Brain microvascular endothelial cell (primary cell): ENCODE measurements around the gene FAM163B.
A peak's percentile ranks its signal among the peaks of the same experiment; 100 is the strongest.

Source experiments
- DNase-seq: peaks from one replicate; pipeline ENCODE4 v3.0.0-alpha.2; 2020
- H3K27ac ChIP-seq: fragments of 250-450 bp; sonication (Bioruptor Pico); 2 replicates; pipeline ENCODE4 v1.5.1; 2020; ENCODE audit warnings: mild to moderate bottlenecking, moderate library complexity
- H3K27me3 ChIP-seq: fragments of 250-450 bp; sonication (Bioruptor Pico); replicated peaks from 2 replicates; pipeline ENCODE4 v1.5.1; 2020; ENCODE audit warnings: mild to moderate bottlenecking
- H3K36me3 ChIP-seq: fragments of 250-450 bp; sonication (Bioruptor Pico); replicated peaks from 2 replicates; pipeline ENCODE4 v1.5.1; 2020; ENCODE audit warnings: mild to moderate bottlenecking
- H3K4me3 ChIP-seq: 2 replicates; pipeline ENCODE4 v1.5.1; 2011; ENCODE audit warnings: low read depth, mild to moderate bottlenecking, control low read depth, low read length, moderate library complexity
- CTCF ChIP-seq: IDR thresholded peaks from 2 replicates; pipeline ENCODE4 v1.5.1; 2011; ENCODE audit warnings: low read depth, mild to moderate bottlenecking, moderate library complexity, low read length, control low read depth, inconsistent platforms; ENCODE audit errors: missing control alignments
- in situ Hi-C: cut with HindIII; loops from 2 replicates; pipeline ENCODE4 v1.10.0; 2017; ENCODE audit warnings: low sequenced_read_pairs, low pct_ligation_motif_present

The FAM163B gene

GRCh38 chr9:133609311-133610098 is at the start of gene FAM163B:
TSS of gene FAM163B (minus strand) at chr9:133609389. CDS start at chr9:133580223, 29,166 bp downstream.
- Histone ChIP-seq H3K4me3 (no peak within 1 kb of the TSS), H3K27me3 (peaks cover 42% of the 10 kb centered on the region)
- in situ Hi-C loops = no loop called here

GRCh38 chr9:133657120-133657661 is 48.0 kb upstream of the FAM163B start:
- TF ChIP-seq CTCF = no peak
- Histone ChIP-seq H3K4me3 (no peak overlapping the region), H3K27me3 (no peaks in the 10 kb centered on the region), H3K27ac (no peak overlapping the region), H3K36me3 (no peaks in the 10 kb centered on the region)
- DNase-seq = no peak
- in situ Hi-C loops = no loop called here

More at GRCh38 chr9:133609311-133610098, at the start of gene FAM163B:
- TF ChIP-seq CTCF = no peak
- Histone ChIP-seq H3K27ac (no peak within 1 kb of the TSS), H3K36me3 (no peaks in the 10 kb centered on the region)
- DNase-seq = peak; percentile 9

DNA sequence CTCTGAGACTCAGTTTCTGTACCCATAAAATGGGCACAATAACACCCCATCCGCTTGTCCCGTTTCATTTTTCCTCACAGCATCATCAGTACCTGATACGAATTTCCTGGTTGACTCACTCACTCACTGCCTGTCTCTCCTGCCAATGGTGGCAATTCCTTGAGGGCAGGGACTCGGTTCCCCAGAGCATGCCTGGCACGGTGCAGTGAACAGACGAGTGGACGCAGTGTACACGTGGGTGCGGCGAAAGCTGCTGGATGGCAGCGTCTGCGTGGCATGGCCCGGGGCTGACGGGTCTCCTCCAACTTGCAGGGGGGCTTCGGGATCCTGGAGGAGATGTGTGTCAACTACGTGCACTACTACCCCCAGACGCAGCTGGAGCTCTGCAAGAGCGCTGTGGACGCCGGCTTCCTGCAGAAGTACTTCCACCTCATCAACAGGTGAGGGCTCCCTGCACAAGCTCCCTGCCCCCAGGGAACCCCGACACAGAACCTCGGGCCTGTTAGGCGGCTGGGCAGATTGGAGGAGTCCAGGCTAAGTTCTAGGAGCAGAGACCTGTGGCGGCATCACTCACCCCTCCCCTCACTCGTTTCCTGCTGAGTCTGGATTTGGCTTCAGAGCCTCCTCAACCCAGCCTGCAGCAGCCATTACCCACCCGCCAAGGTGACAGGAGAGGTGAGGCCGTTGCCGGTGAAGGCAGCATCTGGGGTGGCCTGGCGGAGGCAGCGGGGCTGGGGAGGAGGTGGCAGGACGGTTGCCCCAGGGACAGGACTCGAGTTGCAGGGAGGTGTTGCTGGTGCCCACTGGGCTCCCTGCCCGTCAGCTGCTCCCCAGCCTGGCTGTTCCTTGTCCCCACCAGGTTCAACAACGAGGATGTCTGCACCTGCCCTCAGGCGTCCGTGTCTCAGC is 47.3 kb upstream of the FAM163B start:
- Histone ChIP-seq H3K36me3 (no peaks in the 10 kb centered on the region), H3K4me3 (no peak overlapping the region), H3K27me3 (no peaks in the 10 kb centered on the region), H3K27ac (no peak overlapping the region)
- in situ Hi-C loops = no loop called here
- no peak for DNase-seq
- no peak for TF ChIP-seq CTCF

DNA sequence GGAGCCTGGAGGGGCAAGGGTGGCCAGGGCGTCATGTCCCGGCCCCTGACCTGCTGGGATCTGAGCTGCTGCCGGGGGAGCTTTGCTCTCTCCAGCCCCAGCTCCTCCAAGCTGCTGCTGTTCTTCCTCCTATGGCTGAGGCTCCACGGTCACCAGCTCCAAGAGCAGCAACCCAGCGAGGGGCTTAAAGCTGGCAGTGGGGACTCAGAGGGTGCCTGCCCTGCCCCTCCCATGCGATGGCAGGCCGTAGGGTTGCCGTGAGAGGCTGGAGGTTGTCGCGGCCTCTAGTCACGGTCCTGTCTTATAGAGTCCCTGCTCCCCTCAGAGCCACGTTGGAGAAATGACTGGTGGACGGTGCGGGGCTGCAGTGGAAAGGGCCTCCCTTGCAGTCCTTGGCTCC is 46.5 kb upstream of the FAM163B start:
- Histone ChIP-seq H3K27me3 (no peaks in the 10 kb centered on the region), H3K27ac (no peak overlapping the region)
- in situ Hi-C loops = no loop called here

More for the DNA sequence above, 46.5 kb upstream of the FAM163B start:
- TF ChIP-seq CTCF = no peak
- DNase-seq = no peak
- Histone ChIP-seq H3K36me3 (no peaks in the 10 kb centered on the region), H3K4me3 (no peak overlapping the region)
